ENCODE results near the gene ZNF512B. TPM values are rescaled to one million over a fixed set of nuclear protein-coding genes. Genes with fewer than 3 reads are reported as not detected.
"Not testable (repeated sequence)": the region's sequence is repeated elsewhere in the genome, so short reads cannot be mapped to it uniquely, and the experiment has no call there.

Gene ZNF512B
- total RNA-seq, 4 donors from 2014 or later: 7.1 to 17.7 (median 12.1) TPM

DNA sequence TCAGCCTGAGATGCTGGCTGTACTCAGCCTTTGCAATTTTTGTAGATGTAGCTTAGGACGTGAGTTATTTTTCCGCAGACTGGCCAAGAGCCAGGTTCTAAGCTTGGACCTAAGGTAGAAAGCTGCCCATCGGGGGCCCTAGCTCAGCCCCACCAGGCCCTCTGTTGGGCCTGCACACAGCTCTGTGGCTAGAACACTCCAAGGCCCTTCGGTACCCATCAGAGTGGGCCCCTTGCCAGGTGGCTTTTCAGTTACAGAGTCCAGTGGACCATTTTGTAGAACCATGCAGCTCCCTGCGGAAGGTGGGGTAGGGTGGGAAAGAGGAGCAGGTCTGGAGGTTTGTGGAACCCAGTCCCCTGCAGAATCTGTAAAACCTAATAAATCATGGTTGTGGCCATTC is 36.1 kb downstream of the ZNF512B start:
- H3K9me3 ChIP-seq: no peaks in the 10 kb centered on the region
- intact Hi-C loops (cut with DNase I): no loop called here
- no peak overlapping the region for H3K4me3 ChIP-seq
- TF ChIP-seq EP300 (IDR thresholded peaks at IDR 0.05): no peak
- TF ChIP-seq POLR2AphosphoS5 (IDR thresholded peaks at IDR 0.05): no peak
- no peak for TF ChIP-seq POLR2A (IDR thresholded peaks at IDR 0.05; ENCODE audit: low read depth)
- TF ChIP-seq, protein P1, sequence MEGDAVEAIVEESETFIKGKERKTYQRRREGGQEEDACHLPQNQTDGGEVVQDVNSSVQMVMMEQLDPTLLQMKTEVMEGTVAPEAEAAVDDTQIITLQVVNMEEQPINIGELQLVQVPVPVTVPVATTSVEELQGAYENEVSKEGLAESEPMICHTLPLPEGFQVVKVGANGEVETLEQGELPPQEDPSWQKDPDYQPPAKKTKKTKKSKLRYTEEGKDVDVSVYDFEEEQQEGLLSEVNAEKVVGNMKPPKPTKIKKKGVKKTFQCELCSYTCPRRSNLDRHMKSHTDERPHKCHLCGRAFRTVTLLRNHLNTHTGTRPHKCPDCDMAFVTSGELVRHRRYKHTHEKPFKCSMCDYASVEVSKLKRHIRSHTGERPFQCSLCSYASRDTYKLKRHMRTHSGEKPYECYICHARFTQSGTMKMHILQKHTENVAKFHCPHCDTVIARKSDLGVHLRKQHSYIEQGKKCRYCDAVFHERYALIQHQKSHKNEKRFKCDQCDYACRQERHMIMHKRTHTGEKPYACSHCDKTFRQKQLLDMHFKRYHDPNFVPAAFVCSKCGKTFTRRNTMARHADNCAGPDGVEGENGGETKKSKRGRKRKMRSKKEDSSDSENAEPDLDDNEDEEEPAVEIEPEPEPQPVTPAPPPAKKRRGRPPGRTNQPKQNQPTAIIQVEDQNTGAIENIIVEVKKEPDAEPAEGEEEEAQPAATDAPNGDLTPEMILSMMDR (IDR thresholded peaks at IDR 0.05): no peak
- peaks cover 34 to 87% (median 83%) of the 10 kb centered on the region in 4 donors for H3K36me3 ChIP-seq
- no peak for DNase-seq (ENCODE audit: extremely low spot score)
- WGBS: 67% methylated on average over 5 of the region's 5 CpGs
- H3K27ac ChIP-seq (replicated peaks in 1 of 4): no peak overlapping the region
- H3K4me1 ChIP-seq: peaks cover 0 to 15% (median 0%) of the 10 kb centered on the region in 4 donors
- H3K27me3 ChIP-seq: no peaks in the 10 kb centered on the region

DNA sequence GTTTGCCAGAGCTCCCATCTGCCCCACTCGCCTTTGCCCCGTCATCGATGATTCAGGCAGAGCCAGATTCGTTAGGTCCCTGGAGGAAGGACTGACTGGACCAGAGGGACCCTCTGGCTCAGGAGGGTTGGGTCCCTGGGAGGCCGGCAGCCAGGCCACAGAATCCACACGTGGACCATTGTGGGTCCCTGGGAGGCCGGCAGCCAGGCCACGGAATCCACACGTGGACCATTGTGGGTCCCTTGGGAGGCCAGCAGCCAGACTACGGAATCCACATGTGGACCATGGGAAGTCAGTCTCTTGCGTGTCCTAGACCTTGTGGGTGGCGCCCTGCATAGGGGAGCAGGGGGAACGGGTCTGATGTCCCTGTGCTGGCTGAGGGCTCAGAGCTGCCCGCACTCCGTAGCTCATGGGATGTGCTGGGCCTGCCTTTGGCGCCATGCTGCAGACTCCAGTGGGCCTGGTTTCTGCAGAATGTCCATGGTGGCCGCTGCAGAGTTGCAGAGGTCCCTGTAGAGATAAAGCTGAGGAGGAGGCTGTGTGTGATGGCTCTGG is 37.0 kb downstream of the ZNF512B start:
- no peak for DNase-seq (ENCODE audit: extremely low spot score)
- H3K4me3 ChIP-seq: no peak overlapping the region
- peaks cover 0 to 11% (median 0%) of the 10 kb centered on the region in 4 donors for H3K4me1 ChIP-seq
- H3K27me3 ChIP-seq: no peaks in the 10 kb centered on the region
- H3K27ac ChIP-seq (replicated peaks in 1 of 4): no peak overlapping the region
- intact Hi-C loops (cut with DNase I): no loop called here
- 89% methylated on average over 16 of the region's 17 CpGs for WGBS
- H3K9me3 ChIP-seq: no peaks in the 10 kb centered on the region
- TF ChIP-seq POLR2A (IDR thresholded peaks at IDR 0.05; ENCODE audit: low read depth): no peak
- TF ChIP-seq, protein P1 (IDR thresholded peaks at IDR 0.05): no peak
- no peak for TF ChIP-seq POLR2AphosphoS5 (IDR thresholded peaks at IDR 0.05)
- TF ChIP-seq EP300 (IDR thresholded peaks at IDR 0.05): no peak
- peaks cover 42 to 88% (median 85%) of the 10 kb centered on the region in 4 donors for H3K36me3 ChIP-seq

DNA sequence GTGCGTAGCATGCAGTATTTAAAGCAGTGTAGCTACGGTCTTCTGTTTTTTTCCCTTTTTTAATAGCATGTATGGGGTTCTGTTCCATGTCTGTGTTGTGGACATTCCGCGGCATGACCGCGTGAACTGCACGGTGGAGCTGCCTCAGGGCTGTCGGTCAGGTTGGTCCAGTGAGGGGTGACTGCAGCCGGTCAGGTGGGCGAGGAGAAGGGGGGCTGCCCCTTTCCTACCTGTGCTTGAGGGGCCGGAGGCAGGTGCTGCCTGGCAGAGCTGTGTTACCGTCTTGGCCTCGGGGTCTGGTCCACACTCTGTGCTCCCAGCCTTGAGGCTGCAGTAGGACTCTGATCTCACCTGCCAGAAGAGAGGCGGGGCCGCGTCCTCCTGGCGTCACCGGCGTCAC is 38.0 kb downstream of the ZNF512B start:
- TF ChIP-seq, protein P1 (IDR thresholded peaks at IDR 0.05): no peak
- TF ChIP-seq POLR2AphosphoS5 (IDR thresholded peaks at IDR 0.05): no peak
- no peak for TF ChIP-seq EP300 (IDR thresholded peaks at IDR 0.05)
- no peak for TF ChIP-seq POLR2A (IDR thresholded peaks at IDR 0.05; ENCODE audit: low read depth)

DNA sequence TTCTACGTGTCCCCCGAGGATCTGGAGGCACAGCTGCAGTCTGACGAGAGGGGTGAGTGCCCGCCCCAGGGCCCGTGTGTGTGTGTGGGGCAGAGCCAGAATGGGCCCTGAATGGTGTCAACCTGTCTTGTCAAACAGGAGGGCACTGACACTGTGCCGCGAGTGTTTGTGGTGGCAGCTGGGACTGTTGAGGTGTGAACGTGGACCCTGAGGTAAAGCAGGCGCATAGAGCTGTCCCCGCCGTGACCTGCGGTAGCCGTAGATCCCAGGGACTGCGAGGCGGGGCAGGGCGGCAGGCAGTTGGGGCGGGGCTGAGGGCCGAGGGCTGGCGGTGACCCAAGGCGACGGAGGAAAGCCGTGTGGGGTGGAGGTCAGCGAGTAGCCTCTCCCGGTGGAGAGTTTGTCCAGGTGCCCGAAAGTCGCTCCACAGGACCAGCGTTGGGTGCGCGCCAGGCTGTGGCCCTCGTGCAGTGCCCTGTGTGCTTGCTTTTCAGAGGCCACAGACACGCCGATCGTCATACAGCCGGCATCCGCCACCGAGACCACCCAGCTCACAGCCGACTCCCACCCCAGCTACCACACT is 38.7 kb downstream of the ZNF512B start:
- no peak overlapping the region for H3K4me3 ChIP-seq
- peaks cover 42 to 91% (median 81%) of the 10 kb centered on the region in 4 donors for H3K36me3 ChIP-seq
- H3K27ac ChIP-seq (replicated peaks in 1 of 4): no peak overlapping the region
- no peaks in the 10 kb centered on the region for H3K9me3 ChIP-seq
- DNase-seq (ENCODE audit: extremely low spot score): no peak
- intact Hi-C loops (cut with DNase I): no loop called here
- H3K27me3 ChIP-seq: no peaks in the 10 kb centered on the region
- TF ChIP-seq POLR2A (IDR thresholded peaks at IDR 0.05; ENCODE audit: low read depth): no peak
- TF ChIP-seq POLR2AphosphoS5 (IDR thresholded peaks at IDR 0.05): no peak
- TF ChIP-seq, protein P1 (IDR thresholded peaks at IDR 0.05): no peak
- no peak for TF ChIP-seq EP300 (IDR thresholded peaks at IDR 0.05)
- 89% methylated on average over 29 of the region's 37 CpGs for WGBS
- peaks cover 0 to 11% (median 0%) of the 10 kb centered on the region in 4 donors for H3K4me1 ChIP-seq

More for the DNA sequence above, 38.0 kb downstream of the ZNF512B start:
- Histone ChIP-seq H3K36me3 (peaks cover 42 to 92% (median 84%) of the 10 kb centered on the region in 4 donors), H3K9me3 (no peaks in the 10 kb centered on the region), H3K27me3 (no peaks in the 10 kb centered on the region), H3K4me3 (no peak overlapping the region), H3K27ac (replicated peaks in 1 of 4) (no peak overlapping the region), H3K4me1 (peaks cover 0 to 11% (median 0%) of the 10 kb centered on the region in 4 donors)
- intact Hi-C loops (cut with DNase I): no loop called here
- 97% methylated on average over 9 of the region's 19 CpGs for WGBS
- no peak for DNase-seq (ENCODE audit: extremely low spot score)

DNA sequence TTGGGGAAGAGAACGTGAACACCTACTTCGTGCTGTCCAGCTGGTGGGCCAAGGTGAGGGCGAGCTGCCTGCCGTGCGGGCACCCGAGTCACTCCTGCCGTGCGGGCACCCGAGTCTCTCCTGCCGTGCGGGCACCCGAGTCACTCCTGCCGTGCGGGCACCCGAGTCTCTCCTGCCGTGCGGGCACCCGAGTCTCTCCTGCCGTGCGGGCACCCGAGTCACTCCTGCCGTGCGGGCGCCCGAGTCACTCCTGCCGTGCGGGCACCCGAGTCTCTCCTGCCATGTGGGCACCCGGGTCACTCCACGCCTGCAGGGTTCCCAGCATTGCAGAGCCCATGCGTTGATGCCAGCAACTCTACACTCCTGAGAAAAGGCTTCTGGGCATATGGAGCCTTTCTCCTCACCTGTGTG is 40.3 kb downstream of the ZNF512B start:
- peaks cover 42 to 75% (median 66%) of the 10 kb centered on the region in 4 donors for H3K36me3 ChIP-seq

More for the DNA sequence above, 40.3 kb downstream of the ZNF512B start:
- 97% methylated on average over 21 of the region's 31 CpGs for WGBS
- H3K27me3 ChIP-seq; H3K9me3 ChIP-seq; H3K4me1 ChIP-seq; intact Hi-C loops (cut with DNase I); DNase-seq (ENCODE audit: extremely low spot score); H3K4me3 ChIP-seq; H3K27ac ChIP-seq (replicated peaks in 1 of 4): not testable (repeated sequence)
